Loucy (cell line): Measurements from ENCODE around the gene HSPB8.

Experiments
- H2AFZ ChIP-seq: fragments of 200-600 bp; sonication (generic); 2 replicates; pipeline ENCODE4 v1.6.0; 2016; ENCODE audit warnings: antibody characterized with exemption, mild to moderate bottlenecking, low read length, moderate library complexity
- H3F3A ChIP-seq: fragments of 200-600 bp; 2 replicates; pipeline ENCODE4 v1.6.0; 2016; ENCODE audit warnings: antibody characterized with exemption, low read depth, mild to moderate bottlenecking
- H3K27me3 ChIP-seq: fragments of 200-600 bp; sonication (generic); 2 replicates; pipeline ENCODE4 v1.6.1; 2014; ENCODE audit warnings: low read length, mild to moderate bottlenecking; ENCODE audit not compliant: insufficient read depth, poor library complexity, severe bottlenecking
- H3K36me3 ChIP-seq: fragments of 200-600 bp; sonication (generic); 2 replicates; pipeline ENCODE4 v1.6.1; 2016; ENCODE audit warnings: low read length; ENCODE audit not compliant: insufficient read depth
- H3K4me1 ChIP-seq: fragments of 200-600 bp; sonication (generic); 2 replicates; pipeline ENCODE4 v1.5.1; 2014; ENCODE audit warnings: low read length, mild to moderate bottlenecking; ENCODE audit not compliant: insufficient read depth, poor library complexity, severe bottlenecking
- H3K4me2 ChIP-seq: fragments of 200-600 bp; sonication (generic); 2 replicates; pipeline ENCODE4 v1.6.0; 2014; ENCODE audit warnings: antibody characterized with exemption, low read length, low read depth, mild to moderate bottlenecking; ENCODE audit not compliant: poor library complexity, severe bottlenecking
- H3K4me3 ChIP-seq: fragments of 200-600 bp; sonication (generic); 2 replicates; pipeline ENCODE4 v1.5.1; 2014; ENCODE audit warnings: low read length, mild to moderate bottlenecking, mixed read lengths; ENCODE audit not compliant: poor library complexity, severe bottlenecking
- H3K79me2 ChIP-seq: fragments of 200-600 bp; sonication (generic); 2 replicates; pipeline ENCODE4 v1.6.1; 2014; ENCODE audit warnings: low read length; ENCODE audit not compliant: insufficient read depth
- H3K9ac ChIP-seq: fragments of 200-600 bp; sonication (generic); 2 replicates; pipeline ENCODE4 v1.6.0; 2014; ENCODE audit warnings: mild to moderate bottlenecking, low read depth, low read length, moderate library complexity; ENCODE audit not compliant: poor library complexity, severe bottlenecking
- H3K9me2 ChIP-seq: fragments of 200-600 bp; sonication (generic); replicated peaks from 2 replicates; pipeline ENCODE4 v1.6.1; 2016; ENCODE audit warnings: low read depth, low read length, mixed read lengths
- H3K9me3 ChIP-seq: fragments of 200-600 bp; sonication (generic); 2 replicates; pipeline ENCODE4 v1.6.1; 2014; ENCODE audit warnings: mild to moderate bottlenecking, antibody characterized with exemption, low read length, low read depth; ENCODE audit not compliant: insufficient read depth
- H4K20me1 ChIP-seq: fragments of 200-600 bp; sonication (generic); 2 replicates; pipeline ENCODE4 v1.6.0; 2014; ENCODE audit warnings: antibody characterized with exemption, low read length, mild to moderate bottlenecking; ENCODE audit not compliant: insufficient read depth, poor library complexity, severe bottlenecking
- EZH2phosphoT487 ChIP-seq: fragments of 200-600 bp; IDR thresholded peaks from 2 replicates; pipeline ENCODE4 v1.6.1; 2018; ENCODE audit warnings: antibody characterized with exemption, mild to moderate bottlenecking, moderate library complexity, borderline replicate concordance
- TF ChIP-seq, protein P1 (sequence below): fragments of 200-600 bp; sonication (generic); conservative IDR thresholded peaks from 2 replicates; pipeline ENCODE4 v1.5.1; 2014; ENCODE audit warnings: mild to moderate bottlenecking, antibody characterized with exemption, low read length

Gene HSPB8

DNA sequence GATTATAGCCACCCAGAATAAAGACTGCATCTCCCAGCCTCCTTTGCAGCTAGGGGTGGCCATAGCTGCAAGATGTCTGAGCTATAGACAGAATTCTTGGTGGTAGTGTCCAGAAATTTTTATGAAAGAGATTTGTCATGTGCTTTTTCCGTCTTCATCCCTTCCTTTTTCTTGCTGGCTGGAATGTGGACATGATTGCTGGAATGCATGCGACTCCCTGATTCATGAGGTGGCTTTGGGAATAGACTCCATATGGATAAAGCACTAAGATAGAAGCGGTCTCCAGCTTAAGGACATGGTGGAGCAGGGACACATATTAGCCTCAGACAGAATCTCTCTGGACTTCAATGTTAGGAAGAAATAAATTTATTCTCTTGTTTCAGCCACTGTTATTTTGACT, 10.0 kb upstream of the HSPB8 start:
- Histone ChIP-seq H3K79me2 (no peaks in the 10 kb centered on the region), H3K4me1 (no peaks in the 10 kb centered on the region), H3K9me2 (no peaks in the 10 kb centered on the region), H4K20me1 (no peaks in the 10 kb centered on the region), H3K27me3 (no peaks in the 10 kb centered on the region), H3K9ac (no peak overlapping the region), H3K4me3 (no peak overlapping the region), H3F3A (no peaks in the 10 kb centered on the region), H3K4me2 (no peak overlapping the region), H2AFZ (no peak overlapping the region), H3K9me3 (no peaks in the 10 kb centered on the region), H3K36me3 (no peaks in the 10 kb centered on the region)
- no peak for TF ChIP-seq EZH2phosphoT487
- TF ChIP-seq, protein P1, sequence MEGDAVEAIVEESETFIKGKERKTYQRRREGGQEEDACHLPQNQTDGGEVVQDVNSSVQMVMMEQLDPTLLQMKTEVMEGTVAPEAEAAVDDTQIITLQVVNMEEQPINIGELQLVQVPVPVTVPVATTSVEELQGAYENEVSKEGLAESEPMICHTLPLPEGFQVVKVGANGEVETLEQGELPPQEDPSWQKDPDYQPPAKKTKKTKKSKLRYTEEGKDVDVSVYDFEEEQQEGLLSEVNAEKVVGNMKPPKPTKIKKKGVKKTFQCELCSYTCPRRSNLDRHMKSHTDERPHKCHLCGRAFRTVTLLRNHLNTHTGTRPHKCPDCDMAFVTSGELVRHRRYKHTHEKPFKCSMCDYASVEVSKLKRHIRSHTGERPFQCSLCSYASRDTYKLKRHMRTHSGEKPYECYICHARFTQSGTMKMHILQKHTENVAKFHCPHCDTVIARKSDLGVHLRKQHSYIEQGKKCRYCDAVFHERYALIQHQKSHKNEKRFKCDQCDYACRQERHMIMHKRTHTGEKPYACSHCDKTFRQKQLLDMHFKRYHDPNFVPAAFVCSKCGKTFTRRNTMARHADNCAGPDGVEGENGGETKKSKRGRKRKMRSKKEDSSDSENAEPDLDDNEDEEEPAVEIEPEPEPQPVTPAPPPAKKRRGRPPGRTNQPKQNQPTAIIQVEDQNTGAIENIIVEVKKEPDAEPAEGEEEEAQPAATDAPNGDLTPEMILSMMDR = no peak

DNA sequence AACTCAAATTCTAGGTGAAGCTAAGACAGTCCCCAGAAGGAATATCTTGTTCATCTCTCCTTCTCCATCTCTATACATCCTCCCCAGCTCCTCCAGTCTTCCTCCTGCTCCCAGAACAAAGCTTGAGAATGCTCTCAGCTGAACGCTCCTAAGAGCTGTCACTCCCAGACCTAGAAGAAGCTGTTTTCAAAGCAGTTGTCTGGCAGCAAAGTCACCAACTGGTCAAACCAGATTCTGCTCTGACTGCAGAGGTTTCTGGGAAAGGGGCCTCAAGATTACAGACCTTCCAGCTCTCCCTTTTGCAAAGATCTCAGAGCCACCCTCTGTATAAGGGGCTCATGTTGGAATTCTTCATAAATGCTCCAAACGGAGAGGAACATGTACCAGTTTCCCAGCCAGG, 9.6 kb upstream of the HSPB8 start:
- H3K4me1 ChIP-seq = no peaks in the 10 kb centered on the region
- no peak overlapping the region for H2AFZ ChIP-seq
- TF ChIP-seq, protein P1 = no peak
- TF ChIP-seq EZH2phosphoT487 = no peak
- H3K79me2 ChIP-seq = no peaks in the 10 kb centered on the region
- no peaks in the 10 kb centered on the region for H3F3A ChIP-seq
- no peaks in the 10 kb centered on the region for H4K20me1 ChIP-seq
- H3K9ac ChIP-seq = no peak overlapping the region
- no peaks in the 10 kb centered on the region for H3K27me3 ChIP-seq
- H3K9me3 ChIP-seq = no peaks in the 10 kb centered on the region
- H3K4me2 ChIP-seq = no peak overlapping the region
- no peak overlapping the region for H3K4me3 ChIP-seq
- H3K36me3 ChIP-seq = no peaks in the 10 kb centered on the region
- no peaks in the 10 kb centered on the region for H3K9me2 ChIP-seq

DNA sequence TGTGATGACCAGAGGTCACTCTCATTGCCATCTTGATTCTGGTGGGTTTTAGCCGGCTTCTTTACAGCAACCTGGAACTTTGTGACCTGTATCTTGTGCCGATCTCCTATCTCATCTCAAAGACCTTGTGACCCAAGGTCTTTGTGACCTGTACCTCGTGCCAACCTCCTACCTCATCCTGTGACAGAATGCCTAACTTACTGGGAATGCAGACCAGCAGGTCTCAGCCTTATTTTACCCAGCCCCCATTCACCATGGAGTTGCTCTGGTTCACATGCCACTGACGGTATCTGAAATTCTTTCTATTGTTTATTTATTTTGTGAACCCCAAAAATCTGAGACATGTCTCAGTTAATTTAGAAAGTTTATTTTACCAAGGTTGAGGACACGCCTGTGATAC, 7.4 kb upstream of the HSPB8 start:
- H3K4me1 ChIP-seq = no peaks in the 10 kb centered on the region
- H3K27me3 ChIP-seq = no peaks in the 10 kb centered on the region
- H3K79me2 ChIP-seq = no peaks in the 10 kb centered on the region
- TF ChIP-seq EZH2phosphoT487 = no peak
- TF ChIP-seq, protein P1 = no peak
- H3K4me2 ChIP-seq = no peak overlapping the region
- no peaks in the 10 kb centered on the region for H3K9me2 ChIP-seq
- H3K4me3 ChIP-seq = no peak overlapping the region
- no peaks in the 10 kb centered on the region for H3K9me3 ChIP-seq
- H3F3A ChIP-seq = no peaks in the 10 kb centered on the region
- H3K36me3 ChIP-seq = no peaks in the 10 kb centered on the region
- no peaks in the 10 kb centered on the region for H4K20me1 ChIP-seq
- no peak overlapping the region for H3K9ac ChIP-seq
- H2AFZ ChIP-seq = no peak overlapping the region
